GM12873 (cell line): Measurements from ENCODE around the gene LMF1.

Source experiments
- TF ChIP-seq, protein P1 (sequence below): IDR thresholded peaks from 2 replicates; pipeline ENCODE4 v1.5.1; 2012; ENCODE audit warnings: low read depth, mild to moderate bottlenecking, moderate library complexity, low read length, control low read depth; ENCODE audit not compliant: insufficient read depth; ENCODE audit errors: missing control alignments

LMF1 gene

DNA sequence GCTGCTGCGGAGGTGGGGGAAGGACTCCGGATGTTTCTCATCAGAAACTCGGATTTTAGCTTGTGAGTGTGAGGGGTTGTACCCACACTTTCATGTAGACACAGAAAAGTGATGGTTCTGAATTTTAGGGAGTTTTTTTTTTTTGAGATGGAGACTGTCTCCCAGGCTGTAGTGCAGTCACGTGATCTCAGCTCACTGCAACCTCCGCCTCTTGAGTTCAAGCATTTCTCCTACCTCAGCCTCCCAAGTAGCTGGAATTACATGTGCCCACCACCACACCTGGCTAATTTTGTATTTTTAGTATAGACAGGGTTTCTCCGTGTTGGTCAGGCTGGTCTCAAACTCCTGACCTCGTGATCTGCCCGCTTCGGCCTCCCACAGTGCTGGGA, 147.9 kb downstream of the LMF1 start:
- TF ChIP-seq, protein P1, sequence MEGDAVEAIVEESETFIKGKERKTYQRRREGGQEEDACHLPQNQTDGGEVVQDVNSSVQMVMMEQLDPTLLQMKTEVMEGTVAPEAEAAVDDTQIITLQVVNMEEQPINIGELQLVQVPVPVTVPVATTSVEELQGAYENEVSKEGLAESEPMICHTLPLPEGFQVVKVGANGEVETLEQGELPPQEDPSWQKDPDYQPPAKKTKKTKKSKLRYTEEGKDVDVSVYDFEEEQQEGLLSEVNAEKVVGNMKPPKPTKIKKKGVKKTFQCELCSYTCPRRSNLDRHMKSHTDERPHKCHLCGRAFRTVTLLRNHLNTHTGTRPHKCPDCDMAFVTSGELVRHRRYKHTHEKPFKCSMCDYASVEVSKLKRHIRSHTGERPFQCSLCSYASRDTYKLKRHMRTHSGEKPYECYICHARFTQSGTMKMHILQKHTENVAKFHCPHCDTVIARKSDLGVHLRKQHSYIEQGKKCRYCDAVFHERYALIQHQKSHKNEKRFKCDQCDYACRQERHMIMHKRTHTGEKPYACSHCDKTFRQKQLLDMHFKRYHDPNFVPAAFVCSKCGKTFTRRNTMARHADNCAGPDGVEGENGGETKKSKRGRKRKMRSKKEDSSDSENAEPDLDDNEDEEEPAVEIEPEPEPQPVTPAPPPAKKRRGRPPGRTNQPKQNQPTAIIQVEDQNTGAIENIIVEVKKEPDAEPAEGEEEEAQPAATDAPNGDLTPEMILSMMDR: no peak

DNA sequence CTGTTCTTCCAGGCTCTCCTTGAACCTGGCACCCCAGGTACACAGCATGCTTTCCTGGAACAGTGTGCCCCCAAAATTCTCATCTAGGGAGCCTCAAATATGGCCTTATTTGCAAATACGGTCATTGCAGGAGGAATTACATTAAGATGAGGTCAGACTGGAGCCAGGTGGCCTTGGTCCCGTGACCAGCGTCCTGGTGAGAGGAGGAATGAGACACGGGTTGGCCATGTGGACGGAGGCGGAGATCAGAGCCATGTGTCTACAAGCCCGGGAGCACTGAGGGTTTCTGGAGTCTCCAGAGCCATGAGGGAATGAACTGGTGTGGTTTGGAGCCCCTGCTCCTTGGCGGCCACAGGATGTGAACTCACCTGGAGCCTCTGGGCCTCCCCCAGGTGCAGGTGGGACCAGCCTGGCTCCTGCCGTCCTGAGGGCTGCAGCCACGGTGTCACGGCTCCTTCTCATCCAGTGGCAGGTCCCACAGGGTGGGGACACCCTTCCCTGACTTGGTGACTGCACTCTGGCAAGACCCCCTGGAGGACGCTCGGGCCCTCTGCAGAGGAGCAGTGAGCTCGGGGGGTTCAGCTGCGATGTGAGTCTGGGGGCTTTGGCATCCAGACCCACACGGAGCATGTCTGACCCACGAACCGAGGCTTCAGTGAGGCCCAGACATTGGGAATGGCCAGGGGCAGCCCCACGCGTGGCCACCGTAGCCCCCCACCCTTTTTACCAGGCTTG, 148.4 kb downstream of the LMF1 start:
- TF ChIP-seq, protein P1: no peak

DNA sequence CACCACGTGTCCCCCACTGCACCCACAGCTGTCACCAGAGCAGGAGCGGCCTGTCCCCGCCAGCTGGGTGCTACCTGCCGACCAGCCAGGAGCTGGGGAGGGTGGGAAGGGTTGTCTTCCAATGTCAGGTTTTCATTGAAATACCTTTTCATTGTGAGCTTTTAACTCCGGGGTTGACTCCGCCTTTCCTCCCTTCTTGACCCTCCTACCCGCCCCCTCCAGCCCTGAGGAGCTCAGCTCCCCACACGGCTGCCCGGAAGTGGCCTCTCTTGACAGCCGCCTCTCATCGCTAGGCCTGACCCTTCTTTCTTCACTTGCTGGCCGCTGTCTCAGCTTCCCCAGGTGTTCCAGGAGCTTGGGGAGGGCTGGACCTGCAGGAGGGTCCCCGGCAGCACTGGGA, 149.0 kb downstream of the LMF1 start:
- TF ChIP-seq, protein P1: no peak

DNA sequence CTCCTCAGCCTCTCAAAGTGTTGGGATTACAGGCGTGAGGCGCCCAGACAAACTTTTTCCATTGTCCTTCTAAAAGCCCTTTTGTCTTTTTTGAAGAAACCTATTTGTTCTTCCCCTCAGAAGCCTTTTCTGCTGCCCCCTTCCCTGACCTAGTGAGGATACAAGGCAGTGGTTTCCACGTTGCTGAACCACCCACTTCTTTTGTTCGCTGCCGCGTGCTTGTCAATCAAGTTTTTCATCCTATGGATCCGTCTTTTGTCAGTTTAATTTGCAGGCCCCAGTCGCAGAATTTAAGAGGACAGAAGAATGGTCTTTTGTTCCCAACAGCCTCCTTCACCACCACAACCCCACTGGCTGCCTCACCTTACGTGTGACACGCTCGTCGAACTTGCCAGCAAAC, 150.0 kb downstream of the LMF1 start:
- TF ChIP-seq, protein P1: no peak

DNA sequence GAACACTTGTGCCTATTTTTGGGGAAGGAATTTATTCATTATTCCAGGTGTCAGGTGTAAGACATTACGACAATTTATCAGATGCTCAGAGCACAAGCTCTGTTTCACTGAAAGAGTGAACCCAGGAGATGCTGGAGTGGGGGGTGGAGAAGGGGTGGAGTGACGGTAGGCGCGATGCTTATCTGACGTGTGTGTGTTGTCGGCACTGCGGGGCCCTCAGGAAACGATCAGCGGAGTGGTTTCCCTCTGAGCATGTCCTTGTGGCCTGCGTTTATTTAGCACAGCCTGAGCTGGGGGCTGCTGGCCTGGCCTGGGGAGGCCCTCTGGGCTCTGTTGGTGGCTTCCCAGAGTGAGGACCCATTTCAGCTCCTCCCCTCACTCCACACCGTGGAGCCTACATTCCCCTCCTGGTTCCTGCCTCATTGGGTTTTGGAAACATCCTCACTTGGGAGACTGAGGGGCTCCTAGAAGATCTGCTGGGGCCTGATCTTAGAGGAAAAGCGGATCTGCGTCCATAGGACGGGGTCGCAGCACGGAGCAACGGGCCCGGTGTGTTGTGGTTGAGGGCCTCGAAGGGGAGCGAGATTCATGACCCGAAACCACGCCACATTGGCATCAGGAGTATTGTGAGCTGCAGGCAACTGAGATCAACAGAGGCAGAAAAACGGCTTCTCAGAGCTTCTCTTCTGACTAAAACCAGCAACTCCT, 151.3 kb downstream of the LMF1 start:
- TF ChIP-seq, protein P1: no peak

DNA sequence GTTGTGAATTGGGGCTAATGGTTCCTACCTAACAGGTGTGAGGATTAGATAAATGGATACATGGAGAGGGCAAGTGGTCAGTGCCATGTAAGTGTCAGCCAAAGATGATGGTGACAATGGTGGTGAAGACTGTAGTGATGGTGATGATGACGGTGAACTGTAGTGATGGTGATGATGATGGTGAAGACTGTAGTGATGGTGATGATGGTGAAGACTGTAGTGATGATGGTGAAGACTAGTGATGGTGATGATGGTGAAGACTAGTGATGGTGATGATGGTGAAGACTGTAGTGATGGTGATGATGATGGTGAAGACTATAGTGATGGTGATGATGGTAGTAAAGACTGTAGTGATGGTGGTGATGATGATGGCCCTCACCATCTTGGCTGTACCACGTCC, 152.2 kb downstream of the LMF1 start:
- TF ChIP-seq, protein P1: no peak

DNA sequence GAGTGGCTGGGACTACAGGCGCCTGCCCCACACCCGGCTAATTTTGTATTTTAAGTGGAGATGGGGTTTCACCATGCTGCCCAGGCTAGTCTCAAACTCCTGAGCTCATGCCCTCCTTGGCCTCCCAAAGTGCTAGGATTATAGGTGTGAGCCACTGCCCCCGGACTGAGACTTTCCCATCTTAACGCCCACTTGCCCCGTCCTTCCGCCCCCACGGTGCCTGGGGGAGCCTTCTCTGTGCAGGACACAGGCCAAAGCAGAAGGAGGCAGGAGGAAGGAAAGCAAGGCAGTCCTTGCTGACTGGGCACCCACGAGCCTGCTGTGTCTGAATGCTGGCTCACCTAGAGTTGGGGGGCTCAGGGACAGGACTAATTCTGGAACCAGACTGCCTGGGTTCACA, 152.7 kb downstream of the LMF1 start:
- TF ChIP-seq, protein P1: no peak
